Epithelial cell of esophagus (primary cell): ENCODE results near the gene TBC1D8B.
"Not testable (repeated sequence)": the region's sequence is repeated elsewhere in the genome, so short reads cannot be mapped to it uniquely, and the experiment has no call there.

ENCODE experiments used
- DNase-seq: peaks from one replicate; pipeline ENCODE4 v3.0.0; 2010; ENCODE audit warnings: low read depth
- H3K4me3 ChIP-seq: 2 replicates; pipeline ENCODE4 v1.5.1; 2011; ENCODE audit warnings: mild to moderate bottlenecking, low read length, control low read depth
- TF ChIP-seq, protein P1 (sequence below): IDR thresholded peaks from 2 replicates; pipeline ENCODE4 v1.5.1; 2011; ENCODE audit warnings: low read depth, mild to moderate bottlenecking, low read length, control low read depth, inconsistent platforms; ENCODE audit not compliant: insufficient read depth; ENCODE audit errors: missing control alignments

The TBC1D8B gene

DNA sequence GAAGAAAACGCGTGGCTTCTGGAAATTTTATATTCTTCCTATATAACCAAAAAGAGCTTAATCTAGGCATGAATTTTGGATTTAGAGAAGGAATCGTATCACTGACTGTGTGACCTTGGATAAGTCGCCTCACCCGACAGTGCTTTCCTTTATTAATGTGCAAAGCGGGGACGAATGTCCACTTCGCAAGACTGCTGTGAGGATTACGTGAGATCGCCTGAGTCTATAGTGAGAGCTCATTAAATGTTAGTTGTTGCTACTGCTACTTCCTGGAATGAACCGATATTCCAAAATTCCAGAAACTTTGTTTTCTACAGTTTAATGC lies 448 bp upstream of the TBC1D8B start:
- DNase-seq = peak; percentile 18
- peak overlapping the region; percentile 74 for H3K4me3 ChIP-seq
- TF ChIP-seq, protein P1, sequence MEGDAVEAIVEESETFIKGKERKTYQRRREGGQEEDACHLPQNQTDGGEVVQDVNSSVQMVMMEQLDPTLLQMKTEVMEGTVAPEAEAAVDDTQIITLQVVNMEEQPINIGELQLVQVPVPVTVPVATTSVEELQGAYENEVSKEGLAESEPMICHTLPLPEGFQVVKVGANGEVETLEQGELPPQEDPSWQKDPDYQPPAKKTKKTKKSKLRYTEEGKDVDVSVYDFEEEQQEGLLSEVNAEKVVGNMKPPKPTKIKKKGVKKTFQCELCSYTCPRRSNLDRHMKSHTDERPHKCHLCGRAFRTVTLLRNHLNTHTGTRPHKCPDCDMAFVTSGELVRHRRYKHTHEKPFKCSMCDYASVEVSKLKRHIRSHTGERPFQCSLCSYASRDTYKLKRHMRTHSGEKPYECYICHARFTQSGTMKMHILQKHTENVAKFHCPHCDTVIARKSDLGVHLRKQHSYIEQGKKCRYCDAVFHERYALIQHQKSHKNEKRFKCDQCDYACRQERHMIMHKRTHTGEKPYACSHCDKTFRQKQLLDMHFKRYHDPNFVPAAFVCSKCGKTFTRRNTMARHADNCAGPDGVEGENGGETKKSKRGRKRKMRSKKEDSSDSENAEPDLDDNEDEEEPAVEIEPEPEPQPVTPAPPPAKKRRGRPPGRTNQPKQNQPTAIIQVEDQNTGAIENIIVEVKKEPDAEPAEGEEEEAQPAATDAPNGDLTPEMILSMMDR = no peak

DNA sequence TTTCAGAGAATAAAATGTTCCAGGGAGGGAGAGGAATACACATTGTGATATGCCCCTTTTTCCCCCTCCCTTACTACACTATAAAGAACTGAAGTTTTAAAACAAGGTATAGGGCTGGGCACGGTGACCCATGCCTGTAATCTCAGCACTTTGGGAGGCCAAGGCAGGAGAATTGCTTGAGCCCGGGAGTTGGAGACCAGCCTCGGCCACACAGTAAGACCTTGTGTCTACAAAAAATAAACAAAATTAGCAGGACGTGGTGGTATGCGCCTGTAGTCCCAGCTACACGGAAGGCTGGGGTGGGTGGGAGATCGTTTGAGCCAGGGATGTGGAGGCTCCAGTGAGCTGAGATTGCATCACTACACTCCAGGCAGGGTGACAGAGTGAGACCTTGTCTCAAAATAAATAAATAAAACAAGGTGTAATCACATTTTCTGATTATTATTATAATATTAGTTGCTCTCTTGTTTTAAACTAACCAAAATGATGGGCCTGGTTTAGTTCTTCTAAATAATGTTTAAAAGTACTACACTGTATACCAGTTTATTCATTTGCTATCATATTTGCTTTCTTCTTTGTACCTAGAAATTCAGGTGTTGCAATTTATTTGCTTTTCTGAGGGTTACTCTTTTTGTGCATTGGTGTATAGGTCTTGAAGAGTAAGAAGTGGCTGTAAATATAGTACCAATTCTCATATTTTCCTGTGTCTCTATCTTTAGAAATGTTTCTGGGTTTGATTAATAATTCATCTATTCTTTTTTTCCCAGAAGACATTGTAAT lies 8.8 kb downstream of the TBC1D8B start:
- DNase-seq = no peak
- H3K4me3 ChIP-seq = no peak overlapping the region
- TF ChIP-seq, protein P1 = no peak

DNA sequence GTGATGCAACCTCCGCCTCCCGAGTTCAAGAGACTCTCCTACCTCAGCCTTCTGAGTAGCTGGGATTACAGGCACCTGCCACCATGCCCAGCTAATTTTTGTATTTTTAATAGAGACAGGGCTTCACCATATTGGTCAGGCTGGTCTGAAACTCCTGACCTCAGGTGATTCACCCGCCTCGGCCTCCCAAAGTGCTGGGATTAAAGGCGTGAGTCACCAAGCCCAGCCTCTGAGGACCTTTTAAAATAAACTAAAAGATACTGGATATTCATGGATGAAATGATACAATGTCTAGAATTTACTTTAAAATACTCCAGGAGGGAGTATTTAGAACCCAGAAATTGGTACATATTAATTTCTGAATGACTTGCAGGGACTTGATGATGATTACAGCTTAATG lies 10.5 kb downstream of the TBC1D8B start:
- not testable (repeated sequence) for DNase-seq, H3K4me3 ChIP-seq

DNA sequence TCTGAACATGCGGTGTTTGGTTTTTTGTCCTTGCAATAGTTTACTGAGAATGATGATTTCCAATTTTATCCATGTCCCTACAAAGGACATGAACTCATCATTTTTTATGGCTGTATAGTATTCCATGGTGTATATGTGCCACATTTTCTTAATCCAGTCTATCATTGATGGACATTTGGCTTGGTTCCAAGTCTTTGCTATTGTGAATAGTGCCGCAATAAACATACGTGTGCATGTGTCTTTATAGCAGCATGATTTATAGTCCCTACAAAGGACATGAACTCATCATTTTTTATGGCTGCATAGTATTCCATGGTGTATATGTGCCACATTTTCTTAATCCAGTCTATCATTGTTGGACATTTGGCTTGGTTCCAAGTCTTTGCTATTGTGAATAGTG lies 11.6 kb downstream of the TBC1D8B start:
- DNase-seq, H3K4me3 ChIP-seq: not testable (repeated sequence)

DNA sequence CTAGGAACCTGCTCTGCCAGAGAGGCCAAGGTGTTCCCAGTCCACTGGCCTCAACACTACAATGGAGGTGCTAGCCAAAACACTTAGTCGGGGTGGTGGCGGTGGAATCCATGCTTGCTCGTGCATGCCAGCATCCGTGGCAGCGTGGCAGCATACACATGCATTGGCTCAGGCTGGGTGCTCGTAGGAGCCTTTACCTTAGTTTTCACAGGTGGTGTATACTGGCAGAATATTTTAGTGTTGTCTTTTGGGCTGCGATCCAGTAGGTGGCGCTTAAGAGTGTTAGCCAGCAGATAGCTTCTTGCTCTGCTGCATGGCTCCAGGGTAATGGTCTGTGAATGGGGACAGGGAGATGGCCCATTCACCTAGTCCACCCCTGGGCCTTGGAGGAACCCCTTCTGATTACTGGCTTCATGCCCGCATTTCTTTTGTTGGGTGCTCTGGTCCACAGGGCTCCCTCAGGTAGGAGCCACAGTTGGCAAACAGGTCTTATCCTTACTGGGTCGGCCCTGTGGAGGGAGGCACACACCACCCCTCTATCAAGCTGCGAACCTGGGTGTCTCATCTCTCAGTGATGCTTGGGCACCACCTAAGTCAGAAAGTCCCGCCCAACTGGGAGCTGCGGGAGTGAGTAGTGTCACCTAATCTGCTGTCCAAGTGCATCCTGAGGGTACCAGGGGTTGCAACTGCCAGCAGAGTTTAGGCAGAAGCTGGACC lies 60.7 kb downstream of the TBC1D8B start:
- peak; percentile 32 for DNase-seq
- TF ChIP-seq, protein P1 = peak; percentile 57
- no peak overlapping the region for H3K4me3 ChIP-seq

DNA sequence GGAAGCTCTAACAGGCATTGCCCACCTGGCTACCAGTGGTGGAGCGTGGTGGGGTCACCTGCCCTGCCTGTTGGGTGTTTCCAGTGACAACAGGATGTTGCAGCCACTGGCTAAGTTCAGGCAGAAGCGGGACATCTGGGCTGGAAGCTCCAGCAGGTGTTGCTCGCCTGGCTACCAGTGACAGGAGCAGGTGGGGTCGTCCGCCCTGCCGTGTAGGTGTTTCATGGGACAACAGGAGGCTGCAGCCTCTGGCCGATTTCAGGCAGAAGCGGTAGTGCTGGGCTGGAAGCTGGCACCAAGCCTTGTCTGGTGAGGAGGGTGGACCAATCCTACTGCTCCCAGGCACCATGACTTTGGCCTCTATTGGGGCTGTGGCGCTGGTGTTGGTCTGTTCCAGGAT lies 61.2 kb downstream of the TBC1D8B start:
- DNase-seq = no peak
- no peak overlapping the region for H3K4me3 ChIP-seq
- TF ChIP-seq, protein P1 = no peak

DNA sequence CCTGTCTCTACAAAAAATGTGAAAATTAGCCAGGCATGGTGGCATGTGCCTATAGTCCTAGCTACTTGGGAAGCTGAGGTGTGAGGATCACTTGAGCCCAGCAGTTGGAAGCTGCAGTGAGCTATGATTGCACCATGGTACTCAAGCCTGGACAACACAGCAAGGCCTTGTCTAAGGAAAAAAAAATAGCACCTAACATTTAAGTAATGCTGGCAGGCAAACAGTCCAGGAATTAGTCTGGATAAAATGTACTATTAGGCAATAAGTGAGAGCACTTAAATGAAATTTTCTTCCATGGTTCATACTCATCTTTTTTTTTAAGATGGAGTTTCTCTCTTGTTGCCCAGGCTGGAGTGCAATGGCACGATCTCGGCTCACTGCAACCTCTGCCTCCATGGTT lies 70.3 kb downstream of the TBC1D8B start:
- H3K4me3 ChIP-seq, DNase-seq: not testable (repeated sequence)

DNA sequence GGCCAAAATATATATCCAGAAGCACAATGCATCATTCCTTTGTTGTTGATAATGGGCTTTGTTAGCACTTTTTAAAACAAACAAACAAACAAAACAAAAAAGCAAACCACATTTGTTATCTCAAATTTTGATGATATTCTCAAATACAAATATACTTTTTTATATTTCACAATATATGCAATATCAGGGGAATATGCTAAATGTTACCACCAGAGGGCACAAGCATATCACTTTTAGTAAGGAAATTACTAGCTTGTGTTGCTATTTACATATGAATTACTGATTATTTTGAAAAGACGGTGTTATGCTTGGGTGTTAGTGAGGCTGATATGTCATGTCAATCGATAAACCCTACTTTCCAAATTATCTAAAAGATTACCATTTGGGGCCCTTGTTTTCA lies 71.6 kb downstream of the TBC1D8B start:
- TF ChIP-seq, protein P1 = peak; percentile 37
- peak; percentile 24 for DNase-seq

More for the DNA sequence above, 71.6 kb downstream of the TBC1D8B start:
- H3K4me3 ChIP-seq = no peak overlapping the region
